CD4-positive, alpha-beta T cell (primary cell): Measurements from ENCODE around the gene CDH12. TPM values are rescaled to one million over a fixed set of nuclear protein-coding genes. Genes with fewer than 3 reads are reported as not detected.

ENCODE experiments used
- ATAC-seq: fragments of 200-7000 bp; cut with Tn5 transposase; one replicate; pipeline ENCODE4 v1.10.0; 2022; ENCODE audit warnings: mild to moderate bottlenecking; ENCODE audit not compliant: poor library complexity
- CTCF ChIA-PET: fragments of 350-600 bp; sonication (Branson Sonifier 250); formaldehyde crosslinking; loops from one replicate; lab custom pipeline; 2021; ENCODE audit warnings: antibody characterized with exemption, inconsistent platforms; lab: Charles Lee
- POLR2A ChIA-PET: fragments of 350-600 bp; sonication (Branson Sonifier 250); formaldehyde crosslinking; loops from one replicate; lab custom pipeline; 2021; ENCODE audit warnings: antibody characterized with exemption, inconsistent platforms; lab: Charles Lee
- DNase-seq, 14 experiments: peaks; one replicate each; pipeline ENCODE4 v3.0.0-alpha.2; 2013 to 2020; ENCODE audit warnings: mixed read lengths in 2 of 14
- H3K27ac ChIP-seq, 2 donors: one replicate each; pipeline versions ENCODE4 v1.5.1 to v1.7.0; 2013; ENCODE audit warnings: low read length in 2 of 2, low read depth in 1 of 2, mild to moderate bottlenecking in 1 of 2
- H3K27me3 ChIP-seq, 2 experiments: 1 replicate in 1 of 2; 2 replicates in 1 of 2; pipeline versions ENCODE4 v1.6.1 to v1.7.0; 2013; ENCODE audit warnings: low read length in 2 of 2, control low read depth in 1 of 2, mild to moderate bottlenecking in 1 of 2, moderate library complexity in 1 of 2; ENCODE audit not compliant: insufficient read depth in 2 of 2, control insufficient read depth in 1 of 2
- H3K36me3 ChIP-seq: one replicate; pipeline ENCODE4 v1.6.1; 2013; ENCODE audit warnings: low read length, control low read depth; ENCODE audit not compliant: insufficient read depth
- H3K4me1 ChIP-seq: one replicate; pipeline ENCODE4 v1.6.1; 2013; ENCODE audit warnings: low read length, control low read depth; ENCODE audit not compliant: insufficient read depth
- H3K4me3 ChIP-seq: one replicate; pipeline ENCODE4 v1.5.1; 2013; ENCODE audit warnings: mild to moderate bottlenecking, low read length, moderate library complexity
- H3K9me3 ChIP-seq, 2 experiments: 1 replicate in 1 of 2; 2 replicates in 1 of 2; pipeline versions ENCODE4 v1.6.1 to v1.7.0; 2013; ENCODE audit warnings: low read length in 2 of 2, mild to moderate bottlenecking in 2 of 2, control low read depth in 1 of 2, moderate library complexity in 1 of 2; ENCODE audit not compliant: control insufficient read depth in 1 of 2, insufficient read depth in 1 of 2
- H3K27ac Mint-ChIP-seq: one replicate; pipeline ENCODE4 v1.8.0; 2020; ENCODE audit warnings: mixed read lengths
- H3K27me3 Mint-ChIP-seq: one replicate; pipeline ENCODE4 v1.8.0; 2021; ENCODE audit warnings: mixed read lengths
- H3K36me3 Mint-ChIP-seq: one replicate; pipeline ENCODE4 v1.8.0; 2021; ENCODE audit warnings: low read depth, mixed read lengths
- H3K4me1 Mint-ChIP-seq: one replicate; pipeline ENCODE4 v1.8.0; 2021; ENCODE audit warnings: low read depth, mixed read lengths
- H3K4me3 Mint-ChIP-seq: one replicate; pipeline ENCODE4 v1.8.0; 2020; ENCODE audit warnings: mild to moderate bottlenecking, mixed read lengths
- H3K9me3 Mint-ChIP-seq: one replicate; pipeline ENCODE4 v1.8.0; 2020; ENCODE audit warnings: mixed read lengths
- CTCF ChIP-seq: fragments of 200-600 bp; IDR thresholded peaks from one replicate; pipeline ENCODE4 v1.8.0; 2022; ENCODE audit warnings: antibody characterized with exemption, mild to moderate bottlenecking
- intact Hi-C, 2 experiments: fragments of 100-400 bp; cut with DNase I in 1 of 2; cut with micrococcal nuclease in 1 of 2; formaldehyde crosslinking; loops; one replicate each; pipeline versions ENCODE4 v1.15.1 to v1.9.0; 2023 to 2025; cut with DNase I, micrococcal nuclease
- total RNA-seq, 174 experiments: library from RNA in 2 of 174; stranded (reverse) in 2 of 174; gene quantifications; one replicate each; pipeline ENCODE4 v1.2.3 and lab custom pipeline; 2021 to 2026

The CDH12 gene
- total RNA-seq, 2 experiments from 2014 or later = not detected

GRCh38 chr5:22473886-22474285, 379.3 kb downstream of the CDH12 start:
- no peaks in the 10 kb centered on the region for H3K36me3 Mint-ChIP-seq
- no peaks in the 10 kb centered on the region for H3K27me3 Mint-ChIP-seq
- H3K4me3 Mint-ChIP-seq = no peak overlapping the region
- DNase-seq (no peak), ATAC-seq (no peak)
- intact Hi-C loops = no loop called here
- Histone ChIP-seq H3K4me3 (no peak overlapping the region), H3K36me3 (no peaks in the 10 kb centered on the region), H3K27ac (no peak overlapping the region), H3K4me1 (no peaks in the 10 kb centered on the region), H3K9me3 (peaks cover 3 to 4% of the 10 kb centered on the region in 2 experiments), H3K27me3 (no peaks in the 10 kb centered on the region)
- TF ChIP-seq CTCF = no peak
- POLR2A ChIA-PET = no interaction called here
- no peaks in the 10 kb centered on the region for H3K4me1 Mint-ChIP-seq
- CTCF ChIA-PET = no interaction called here
- no peak overlapping the region for H3K27ac Mint-ChIP-seq
- peaks cover 15% of the 10 kb centered on the region for H3K9me3 Mint-ChIP-seq

GRCh38 chr5:22471154-22471553, 382.0 kb downstream of the CDH12 start:
- Histone ChIP-seq H3K4me1 (no peaks in the 10 kb centered on the region), H3K27ac (no peak overlapping the region), H3K9me3 (peaks cover 4 to 7% of the 10 kb centered on the region in 2 experiments), H3K27me3 (no peaks in the 10 kb centered on the region), H3K36me3 (no peaks in the 10 kb centered on the region), H3K4me3 (no peak overlapping the region)
- CTCF ChIA-PET = no interaction called here
- Mint-ChIP-seq H3K27ac (no peak overlapping the region), H3K9me3 (peaks cover 15% of the 10 kb centered on the region), H3K4me3 (no peak overlapping the region), H3K36me3 (no peaks in the 10 kb centered on the region), H3K27me3 (no peaks in the 10 kb centered on the region), H3K4me1 (no peaks in the 10 kb centered on the region)
- POLR2A ChIA-PET = no interaction called here
- TF ChIP-seq CTCF = no peak
- no peak for DNase-seq
- intact Hi-C loops = no loop called here
- ATAC-seq = no peak

GRCh38 chr5:22470408-22470807, 382.7 kb downstream of the CDH12 start:
- Mint-ChIP-seq H3K4me1 (no peaks in the 10 kb centered on the region), H3K27ac (no peak overlapping the region), H3K27me3 (no peaks in the 10 kb centered on the region), H3K36me3 (no peaks in the 10 kb centered on the region), H3K9me3 (peaks cover 21% of the 10 kb centered on the region), H3K4me3 (no peak overlapping the region)
- no peaks in the 10 kb centered on the region for H3K36me3 ChIP-seq
- no peak overlapping the region for H3K27ac ChIP-seq
- TF ChIP-seq CTCF = no peak
- ChIA-PET POLR2A (no interaction called here), CTCF (no interaction called here)
- no peaks in the 10 kb centered on the region for H3K4me1 ChIP-seq
- ATAC-seq (no peak), DNase-seq (no peak)
- no peaks in the 10 kb centered on the region for H3K27me3 ChIP-seq
- H3K9me3 ChIP-seq = peaks cover 4 to 7% of the 10 kb centered on the region in 2 experiments
- H3K4me3 ChIP-seq = no peak overlapping the region
- intact Hi-C loops = no loop called here
